OCI-LY7 (cell line): ENCODE results near the gene MT2A.
A peak's percentile ranks its signal among the peaks of the same experiment; 100 is the strongest.

ENCODE experiments used
- EZH2phosphoT487 ChIP-seq: fragments of 200-600 bp; sonication (generic); IDR thresholded peaks from 2 replicates; pipeline ENCODE4 v1.6.1; 2018; ENCODE audit warnings: low read depth, borderline replicate concordance, mild to moderate bottlenecking, mixed run types, antibody characterized with exemption, low read length, moderate library complexity, mixed read lengths
- TF ChIP-seq, protein P1 (sequence below): fragments of 200-600 bp; sonication (generic); conservative IDR thresholded peaks from 2 replicates; pipeline ENCODE4 v1.5.1; 2014; ENCODE audit warnings: mild to moderate bottlenecking, antibody characterized with exemption, low read length, moderate library complexity, mixed read lengths

DNA sequence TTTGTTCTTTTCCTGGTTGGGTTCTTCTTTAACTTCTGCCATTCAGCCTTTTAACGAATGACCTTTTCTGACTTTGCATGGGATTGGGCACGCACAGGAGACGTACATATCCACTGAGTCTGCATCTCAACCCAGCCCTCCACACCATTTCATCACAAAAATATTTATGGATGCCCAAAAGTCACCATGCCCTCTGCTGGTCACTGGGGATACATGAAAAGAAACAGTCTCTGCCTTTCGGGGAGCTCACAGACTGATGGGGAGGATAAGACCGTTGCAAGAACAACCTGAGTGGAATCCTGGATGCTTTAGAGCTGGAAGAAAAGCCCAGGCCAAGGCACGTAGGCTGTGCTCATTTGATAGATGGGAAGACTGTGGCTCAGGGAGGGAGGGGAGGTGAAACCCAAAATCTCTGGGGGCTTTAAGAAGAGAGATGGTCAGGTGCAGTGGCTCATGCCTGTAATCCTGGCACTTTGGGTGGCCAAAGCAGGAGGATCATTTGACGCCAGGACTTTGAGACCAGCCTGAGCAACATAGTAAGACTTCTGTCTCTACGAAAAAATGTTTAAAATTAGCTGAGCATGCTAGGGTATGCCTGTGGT, 7.9 kb upstream of the MT2A start:
- TF ChIP-seq, protein P1, sequence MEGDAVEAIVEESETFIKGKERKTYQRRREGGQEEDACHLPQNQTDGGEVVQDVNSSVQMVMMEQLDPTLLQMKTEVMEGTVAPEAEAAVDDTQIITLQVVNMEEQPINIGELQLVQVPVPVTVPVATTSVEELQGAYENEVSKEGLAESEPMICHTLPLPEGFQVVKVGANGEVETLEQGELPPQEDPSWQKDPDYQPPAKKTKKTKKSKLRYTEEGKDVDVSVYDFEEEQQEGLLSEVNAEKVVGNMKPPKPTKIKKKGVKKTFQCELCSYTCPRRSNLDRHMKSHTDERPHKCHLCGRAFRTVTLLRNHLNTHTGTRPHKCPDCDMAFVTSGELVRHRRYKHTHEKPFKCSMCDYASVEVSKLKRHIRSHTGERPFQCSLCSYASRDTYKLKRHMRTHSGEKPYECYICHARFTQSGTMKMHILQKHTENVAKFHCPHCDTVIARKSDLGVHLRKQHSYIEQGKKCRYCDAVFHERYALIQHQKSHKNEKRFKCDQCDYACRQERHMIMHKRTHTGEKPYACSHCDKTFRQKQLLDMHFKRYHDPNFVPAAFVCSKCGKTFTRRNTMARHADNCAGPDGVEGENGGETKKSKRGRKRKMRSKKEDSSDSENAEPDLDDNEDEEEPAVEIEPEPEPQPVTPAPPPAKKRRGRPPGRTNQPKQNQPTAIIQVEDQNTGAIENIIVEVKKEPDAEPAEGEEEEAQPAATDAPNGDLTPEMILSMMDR, result peak; percentile 82
- no peak for TF ChIP-seq EZH2phosphoT487
